Endothelial cell of umbilical vein (primary cell): ENCODE measurements around the gene SRRD. TPM values are rescaled to one million over a fixed set of nuclear protein-coding genes. Genes with fewer than 3 reads are reported as not detected.

Experiments
- BruUV-seq: library from RNA; stranded (reverse); fragments of 400-500 nt; replicated peaks from 2 replicates; lab custom pipeline; 2021; lab: Mats Ljungman, UMichigan
- CTCF ChIA-PET: fragments of 300-600, 350-600 bp; sonication (Branson Sonifier 250); formaldehyde crosslinking; loops from one replicate; lab custom pipeline; 2021; ENCODE audit warnings: antibody characterized with exemption, inconsistent platforms; lab: Charles Lee
- POLR2A ChIA-PET: fragments of 300-600, 350-600 bp; sonication (Branson Sonifier 250); formaldehyde crosslinking; loops from one replicate; lab custom pipeline; 2021; ENCODE audit warnings: antibody characterized with exemption, inconsistent platforms; lab: Charles Lee
- DNase-seq: peaks from one replicate; pipeline ENCODE4 v3.0.0-alpha.2; 2011; ENCODE audit warnings: low read depth, low spot score
- FAIRE-seq: peaks from 2 replicates; lab custom pipeline; 2011; peaks lifted over from hg19 to GRCh38; lab: Jason Lieb, UNC
- H2AFZ ChIP-seq: 2 replicates; pipeline ENCODE4 v1.6.0; 2012; ENCODE audit warnings: low read depth, low read length, control low read depth, inconsistent platforms
- H3K27ac ChIP-seq: 2 replicates; pipeline ENCODE4 v1.5.1; 2011; ENCODE audit warnings: low read depth, mild to moderate bottlenecking, control low read depth, low read length, moderate library complexity; ENCODE audit not compliant: insufficient read depth
- H3K27me3 ChIP-seq, 2 experiments: 2 replicates each; pipeline versions ENCODE4 v1.6.0 to v1.6.1; 2011; ENCODE audit warnings: low read length in 2 of 2, mixed read lengths in 1 of 2; ENCODE audit not compliant: control insufficient read depth in 2 of 2, insufficient read depth in 2 of 2
- H3K36me3 ChIP-seq, 2 experiments: 2 replicates in 1 of 2; 3 replicates in 1 of 2; pipeline ENCODE4 v1.5.1; 2011; ENCODE audit warnings: low read length in 2 of 2, mild to moderate bottlenecking in 1 of 2, moderate library complexity in 1 of 2; ENCODE audit not compliant: control insufficient read depth in 2 of 2, insufficient read depth in 2 of 2; ENCODE audit errors: extremely low read depth in 1 of 2
- H3K4me1 ChIP-seq: 3 replicates; pipeline ENCODE4 v1.5.1; 2011; ENCODE audit warnings: mild to moderate bottlenecking, low read length; ENCODE audit not compliant: control insufficient read depth, insufficient read depth; ENCODE audit errors: extremely low read depth
- H3K4me2 ChIP-seq: 2 replicates; pipeline ENCODE4 v1.6.1; 2011; ENCODE audit warnings: low read length, control low read depth, mixed read lengths; ENCODE audit not compliant: insufficient read depth
- H3K4me3 ChIP-seq, 3 experiments: fragments of 200-600 bp in 1 of 3; sonication (generic), shearing (Covaris generic) in 1 of 3; replicated peaks in 1 of 3; 2 replicates each; pipeline ENCODE4 v1.5.1; 2011 to 2016; ENCODE audit warnings: control low read depth in 3 of 3, low read length in 3 of 3, mild to moderate bottlenecking in 2 of 3, inconsistent platforms in 1 of 3, low read depth in 1 of 3, moderate library complexity in 1 of 3; ENCODE audit not compliant: insufficient read depth in 1 of 3
- H3K79me2 ChIP-seq: 2 replicates; pipeline ENCODE4 v1.6.0; 2012; ENCODE audit warnings: low read length, inconsistent platforms; ENCODE audit not compliant: control insufficient read depth, insufficient read depth
- H3K9ac ChIP-seq: replicated peaks from 2 replicates; pipeline ENCODE3; 2011; ENCODE audit warnings: low read length, control low read depth; ENCODE audit not compliant: insufficient read depth; ENCODE audit errors: extremely low read depth
- H3K9me1 ChIP-seq: replicated peaks from 3 replicates; pipeline ENCODE4 v1.6.0; 2011; ENCODE audit warnings: mild to moderate bottlenecking, low read length; ENCODE audit not compliant: control insufficient read depth, insufficient read depth; ENCODE audit errors: extremely low read depth
- H3K9me3 ChIP-seq: replicated peaks from 2 replicates; pipeline ENCODE4 v1.5.1; 2012; ENCODE audit warnings: low read length, inconsistent platforms; ENCODE audit not compliant: control insufficient read depth, insufficient read depth
- H4K20me1 ChIP-seq: replicated peaks from 2 replicates; pipeline ENCODE3; 2011; ENCODE audit warnings: mild to moderate bottlenecking, low read length; ENCODE audit not compliant: control insufficient read depth, insufficient read depth; ENCODE audit errors: extremely low read depth
- EZH2 ChIP-seq: IDR thresholded peaks from 2 replicates; pipeline ENCODE4 v1.6.1; 2012; ENCODE audit warnings: borderline replicate concordance, low read depth, mild to moderate bottlenecking, moderate library complexity, low read length, inconsistent platforms; ENCODE audit not compliant: severe bottlenecking
- FOS ChIP-seq: IDR thresholded peaks from 2 replicates; pipeline ENCODE4 v1.6.1; 2011; ENCODE audit warnings: mild to moderate bottlenecking, low read length, moderate library complexity, borderline replicate concordance; ENCODE audit not compliant: insufficient read depth
- GATA2 ChIP-seq: IDR thresholded peaks from 2 replicates; pipeline ENCODE4 v1.7.0; 2011; ENCODE audit warnings: low read depth, mild to moderate bottlenecking, moderate library complexity, mixed read lengths, low read length; ENCODE audit not compliant: insufficient read length, insufficient read depth
- JUN ChIP-seq: IDR thresholded peaks from 2 replicates; pipeline ENCODE4 v1.6.1; 2011; ENCODE audit warnings: borderline replicate concordance, low read depth; ENCODE audit not compliant: insufficient read length, insufficient read depth
- MAX ChIP-seq: IDR thresholded peaks from 2 replicates; pipeline ENCODE4 v1.6.1; 2011; ENCODE audit not compliant: insufficient read depth, insufficient read length
- MYC ChIP-seq: IDR thresholded peaks from one replicate; pipeline ENCODE4 v1.6.1; 2011; ENCODE audit warnings: mild to moderate bottlenecking, low read depth, low read length
- POLR2A ChIP-seq: IDR thresholded peaks from 2 replicates; pipeline ENCODE4 v1.6.1; 2012; ENCODE audit warnings: low read depth, mild to moderate bottlenecking, control low read depth, low read length
- POLR2AphosphoS5 ChIP-seq: IDR thresholded peaks from 2 replicates; pipeline ENCODE4 v1.6.1; 2012; ENCODE audit warnings: low read depth, mild to moderate bottlenecking, control low read depth, low read length, moderate library complexity; ENCODE audit not compliant: insufficient read depth
- dilution Hi-C: fragments of 300-500 bp; cut with MboI; formaldehyde crosslinking; loops from one replicate; pipeline ENCODE4 v1.15.0; 2019; ENCODE audit warnings: low sequenced_read_pairs; ENCODE audit not compliant: extremely low pct_ligation_motif_present
- intact Hi-C: fragments of 100-400 bp; cut with micrococcal nuclease; formaldehyde crosslinking; loops from one replicate; pipeline ENCODE4 v1.10.0; 2022
- polyA plus RNA-seq, 4 experiments: library from polyadenylated mRNA; depleted of rRNA in 3 of 4; stranded (reverse) in 3 of 4; unstranded in 1 of 4; fragments of >200 nt; gene quantifications; 2 replicates each; pipeline versions ENCODE4 v1.2.1 to v1.2.3, GENCODE V29; 2011 to 2012; ENCODE audit warnings: missing spikeins in 1 of 4
- total RNA-seq: library from RNA; stranded (reverse); gene quantifications from 2 replicates; pipeline ENCODE4 v1.2.3, GENCODE V29; 2021
- TF ChIP-seq, protein P1 (sequence below), 2 donors: IDR thresholded peaks; 1 replicate in 1 of 2; 2 replicates in 1 of 2; pipeline ENCODE4 v1.5.1; 2011; ENCODE audit warnings: low read length in 2 of 2, mild to moderate bottlenecking in 2 of 2, moderate library complexity in 2 of 2, control low read depth in 1 of 2, inconsistent platforms in 1 of 2, low read depth in 1 of 2; ENCODE audit not compliant: insufficient read depth in 1 of 2; ENCODE audit errors: extremely low read depth in 1 of 2

SRRD gene
- total and polyA plus RNA-seq, 2 donors (not counting 3 experiments of a cell fraction or from before 2014, with no cell fraction given), result 23.4 to 24.2 TPM

- ChIA-PET CTCF (interaction anchor here (1.0 kb wide), 1 partner anchor 14 kb away, joined by 3 read pairs; no protein-coding TSS in a partner anchor), POLR2A (interaction anchor here (1.1 kb wide), 1 partner anchor 13 kb away, joined by 6 read pairs; no protein-coding TSS in a partner anchor)
- no peak overlapping the region for H3K4me2 ChIP-seq
- H3K9me3 ChIP-seq, result no peaks in the 10 kb centered on the region
- peaks cover 7% of the 10 kb centered on the region for H3K79me2 ChIP-seq
- no peaks in the 10 kb centered on the region for H3K36me3 ChIP-seq
- no TSS peak for BruUV-seq
- peaks cover 12% of the 10 kb centered on the region for H3K4me1 ChIP-seq
- H3K4me3 ChIP-seq, result no peak overlapping the region
- FAIRE-seq, result no peak
- H3K27ac ChIP-seq, result no peak overlapping the region
- no peak overlapping the region for H2AFZ ChIP-seq
- H3K9ac ChIP-seq, result no peak overlapping the region
- H4K20me1 ChIP-seq, result no peaks in the 10 kb centered on the region
- no peak for DNase-seq
- TF ChIP-seq MYC, result no peak
- no peak for TF ChIP-seq POLR2A
- TF ChIP-seq, protein P1, sequence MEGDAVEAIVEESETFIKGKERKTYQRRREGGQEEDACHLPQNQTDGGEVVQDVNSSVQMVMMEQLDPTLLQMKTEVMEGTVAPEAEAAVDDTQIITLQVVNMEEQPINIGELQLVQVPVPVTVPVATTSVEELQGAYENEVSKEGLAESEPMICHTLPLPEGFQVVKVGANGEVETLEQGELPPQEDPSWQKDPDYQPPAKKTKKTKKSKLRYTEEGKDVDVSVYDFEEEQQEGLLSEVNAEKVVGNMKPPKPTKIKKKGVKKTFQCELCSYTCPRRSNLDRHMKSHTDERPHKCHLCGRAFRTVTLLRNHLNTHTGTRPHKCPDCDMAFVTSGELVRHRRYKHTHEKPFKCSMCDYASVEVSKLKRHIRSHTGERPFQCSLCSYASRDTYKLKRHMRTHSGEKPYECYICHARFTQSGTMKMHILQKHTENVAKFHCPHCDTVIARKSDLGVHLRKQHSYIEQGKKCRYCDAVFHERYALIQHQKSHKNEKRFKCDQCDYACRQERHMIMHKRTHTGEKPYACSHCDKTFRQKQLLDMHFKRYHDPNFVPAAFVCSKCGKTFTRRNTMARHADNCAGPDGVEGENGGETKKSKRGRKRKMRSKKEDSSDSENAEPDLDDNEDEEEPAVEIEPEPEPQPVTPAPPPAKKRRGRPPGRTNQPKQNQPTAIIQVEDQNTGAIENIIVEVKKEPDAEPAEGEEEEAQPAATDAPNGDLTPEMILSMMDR (IDR thresholded peaks at IDR 0.05; ENCODE audit: extremely low read depth in 1 of 2, insufficient read depth in 1 of 2, low read depth in 1 of 2, low read length in 2 of 2), result no peak
- no peak for TF ChIP-seq GATA2
- no peak for TF ChIP-seq JUN
- no peak for TF ChIP-seq EZH2
- TF ChIP-seq POLR2AphosphoS5, result no peak
- TF ChIP-seq MAX, result no peak
- TF ChIP-seq FOS, result no peak
- no peaks in the 10 kb centered on the region for H3K27me3 ChIP-seq
- intact Hi-C loops (no loop called here), dilution Hi-C loops (no loop called here)
- H3K9me1 ChIP-seq, result no peaks in the 10 kb centered on the region
These were observed 32.8 kb downstream of the SRRD start for GRCh38 chr22:26516503-26516902.
